Astrocyte of the cerebellum (primary cell): ENCODE measurements around the gene SLCO2A1.
A peak's percentile ranks its signal among the peaks of the same experiment; 100 is the strongest.

ENCODE experiments used
- DNase-seq: peaks from one replicate; pipeline ENCODE4 v3.0.0-alpha.2; 2011; ENCODE audit warnings: low read depth
- H3K4me3 ChIP-seq: 2 replicates; pipeline ENCODE4 v1.5.1; 2011; ENCODE audit warnings: mild to moderate bottlenecking, low read depth, low read length, moderate library complexity
- in situ Hi-C: cut with HindIII; loops from 2 replicates; pipeline ENCODE4 v1.10.0; 2017; ENCODE audit warnings: low sequenced_read_pairs
- TF ChIP-seq, protein P1 (sequence below): IDR thresholded peaks from 2 replicates; pipeline ENCODE4 v1.5.1; 2012; ENCODE audit warnings: low read length, low read depth, moderate library complexity, mild to moderate bottlenecking; ENCODE audit errors: missing control alignments

SLCO2A1 gene

DNA sequence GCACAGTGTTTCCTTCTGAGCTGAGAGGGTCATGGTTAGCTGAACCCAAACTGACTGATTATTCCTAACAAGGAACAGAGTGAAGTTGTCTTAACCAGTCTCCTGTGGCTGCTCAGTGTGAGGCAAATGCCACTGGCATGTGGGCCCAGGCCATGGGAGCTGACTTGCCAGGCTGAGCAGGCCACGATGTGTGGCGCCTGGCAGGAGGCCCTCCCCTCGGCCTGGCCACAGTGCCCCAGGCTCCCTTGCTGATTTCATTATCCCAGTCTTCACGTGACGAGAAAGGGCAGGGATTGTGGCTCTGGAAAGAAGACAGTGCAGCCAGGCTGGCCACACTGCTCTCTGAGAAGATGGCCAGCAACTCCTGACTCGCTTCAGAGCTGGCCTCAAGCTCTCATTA lies 58.8 kb downstream of the SLCO2A1 start:
- in situ Hi-C loops: no loop called here
- no peak overlapping the region for H3K4me3 ChIP-seq
- no peak for DNase-seq
- TF ChIP-seq, protein P1, sequence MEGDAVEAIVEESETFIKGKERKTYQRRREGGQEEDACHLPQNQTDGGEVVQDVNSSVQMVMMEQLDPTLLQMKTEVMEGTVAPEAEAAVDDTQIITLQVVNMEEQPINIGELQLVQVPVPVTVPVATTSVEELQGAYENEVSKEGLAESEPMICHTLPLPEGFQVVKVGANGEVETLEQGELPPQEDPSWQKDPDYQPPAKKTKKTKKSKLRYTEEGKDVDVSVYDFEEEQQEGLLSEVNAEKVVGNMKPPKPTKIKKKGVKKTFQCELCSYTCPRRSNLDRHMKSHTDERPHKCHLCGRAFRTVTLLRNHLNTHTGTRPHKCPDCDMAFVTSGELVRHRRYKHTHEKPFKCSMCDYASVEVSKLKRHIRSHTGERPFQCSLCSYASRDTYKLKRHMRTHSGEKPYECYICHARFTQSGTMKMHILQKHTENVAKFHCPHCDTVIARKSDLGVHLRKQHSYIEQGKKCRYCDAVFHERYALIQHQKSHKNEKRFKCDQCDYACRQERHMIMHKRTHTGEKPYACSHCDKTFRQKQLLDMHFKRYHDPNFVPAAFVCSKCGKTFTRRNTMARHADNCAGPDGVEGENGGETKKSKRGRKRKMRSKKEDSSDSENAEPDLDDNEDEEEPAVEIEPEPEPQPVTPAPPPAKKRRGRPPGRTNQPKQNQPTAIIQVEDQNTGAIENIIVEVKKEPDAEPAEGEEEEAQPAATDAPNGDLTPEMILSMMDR: no peak

DNA sequence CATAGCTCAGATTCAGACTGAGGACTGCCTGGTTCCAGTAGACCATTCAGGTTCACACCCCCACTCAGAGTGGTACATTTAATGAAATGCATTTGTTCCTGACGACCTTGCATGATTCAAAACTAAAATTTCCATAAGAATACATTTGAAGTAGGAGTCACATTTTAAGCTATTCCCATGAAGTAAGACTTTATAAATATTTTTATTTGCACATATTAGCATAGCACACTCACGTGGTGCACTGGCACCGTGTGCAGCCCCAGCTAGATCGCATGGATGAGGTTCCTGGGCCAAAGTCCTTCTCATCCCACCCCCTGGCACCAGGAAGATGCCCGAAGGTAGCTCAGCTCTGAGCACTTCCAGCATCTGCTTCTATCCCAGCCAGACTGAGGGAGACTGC lies 59.4 kb downstream of the SLCO2A1 start:
- in situ Hi-C loops: no loop called here
- TF ChIP-seq, protein P1: no peak
- no peak for DNase-seq
- H3K4me3 ChIP-seq: no peak overlapping the region

DNA sequence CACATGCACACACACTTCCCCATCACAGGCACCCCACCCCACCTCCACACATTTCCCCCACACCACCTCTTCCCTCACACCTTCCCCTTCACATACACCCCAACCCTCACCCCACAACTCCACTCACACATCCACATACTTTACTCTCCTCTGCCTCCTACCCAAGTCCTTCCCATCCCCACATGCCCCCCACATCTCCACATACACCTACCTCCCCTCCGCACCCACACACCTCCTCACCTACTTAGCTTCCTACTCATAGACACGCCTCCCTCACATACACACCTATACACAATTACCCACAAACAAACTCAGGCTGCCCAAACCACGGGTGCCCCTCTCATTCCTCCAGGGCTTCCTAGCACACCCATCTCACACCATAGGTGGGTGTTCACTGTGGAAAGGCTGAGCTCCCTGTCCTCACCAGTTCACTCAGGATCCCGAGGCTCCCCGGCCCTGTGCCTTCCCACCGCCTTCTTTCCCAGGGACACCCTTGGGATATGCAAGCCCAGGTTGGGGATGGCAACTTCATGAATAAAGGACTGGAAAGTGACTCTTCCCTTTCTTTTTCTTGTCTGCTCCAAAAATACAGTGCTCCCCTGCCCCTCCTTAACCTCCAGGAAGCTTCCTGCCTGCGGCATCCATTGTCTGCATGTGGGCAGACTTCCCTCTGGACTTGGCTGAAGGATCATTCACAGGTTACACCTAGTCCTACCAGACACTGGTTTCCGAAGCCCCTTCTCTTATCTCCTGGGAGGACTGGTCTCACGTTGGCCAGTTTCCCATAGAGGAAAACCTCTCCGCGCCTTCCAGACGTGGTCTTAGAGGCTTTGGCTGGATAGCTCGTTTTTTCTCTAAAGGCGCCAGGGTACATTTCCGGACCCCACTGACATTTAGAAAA lies 61.5 kb downstream of the SLCO2A1 start:
- in situ Hi-C loops: loop anchor here (5.0 kb wide), 1 partner anchor 36 kb away; no protein-coding TSS in a partner anchor
- no peak for DNase-seq
- TF ChIP-seq, protein P1: no peak
- H3K4me3 ChIP-seq: no peak overlapping the region

DNA sequence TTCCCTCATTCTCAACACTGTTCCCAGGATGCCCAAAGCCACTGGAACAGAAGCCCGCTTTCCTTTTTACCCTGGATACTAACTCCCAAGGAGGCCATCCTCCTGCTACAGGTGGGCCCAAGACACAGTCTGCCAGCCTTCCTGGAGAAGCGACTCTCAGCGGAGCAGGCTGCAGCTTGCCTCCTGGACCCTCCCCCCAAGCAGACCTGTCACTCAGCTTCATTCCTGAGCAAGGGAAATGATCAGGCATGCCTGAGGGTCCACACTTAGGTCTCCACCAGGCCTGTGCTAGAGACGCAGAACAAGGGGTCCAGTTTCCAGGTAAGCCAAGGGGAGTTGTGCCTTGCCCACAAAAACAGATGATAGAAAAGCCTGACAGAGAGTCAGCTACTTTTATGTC lies 62.8 kb downstream of the SLCO2A1 start:
- in situ Hi-C loops: loop anchor here (5.0 kb wide), 1 partner anchor 35 kb away; no protein-coding TSS in a partner anchor

DNA sequence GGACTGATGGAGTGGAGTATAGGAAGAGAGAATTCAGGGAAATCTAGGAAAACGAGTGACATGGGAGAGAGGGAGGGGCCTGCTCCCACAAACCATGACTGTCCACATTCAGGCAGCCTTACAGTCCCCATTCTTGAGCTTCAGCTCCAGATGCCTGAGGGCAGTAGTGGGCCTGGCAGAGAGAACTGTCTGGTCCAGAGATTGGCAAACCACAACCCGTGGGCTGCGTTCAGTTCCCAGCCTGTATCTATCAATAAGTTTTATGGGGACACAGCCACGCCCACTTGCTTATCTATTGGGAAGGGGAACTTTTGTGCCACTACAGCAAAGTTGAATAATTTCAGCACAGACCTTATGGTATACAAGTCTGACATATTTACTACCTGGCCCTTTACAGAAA lies 63.8 kb downstream of the SLCO2A1 start:
- no peak for DNase-seq
- in situ Hi-C loops: loop anchor here (5.0 kb wide), 1 partner anchor 34 kb away; no protein-coding TSS in a partner anchor
- H3K4me3 ChIP-seq: no peak overlapping the region
- TF ChIP-seq, protein P1: no peak

More for the DNA sequence above, 62.8 kb downstream of the SLCO2A1 start:
- TF ChIP-seq, protein P1: no peak
- no peak overlapping the region for H3K4me3 ChIP-seq
- DNase-seq: no peak

DNA sequence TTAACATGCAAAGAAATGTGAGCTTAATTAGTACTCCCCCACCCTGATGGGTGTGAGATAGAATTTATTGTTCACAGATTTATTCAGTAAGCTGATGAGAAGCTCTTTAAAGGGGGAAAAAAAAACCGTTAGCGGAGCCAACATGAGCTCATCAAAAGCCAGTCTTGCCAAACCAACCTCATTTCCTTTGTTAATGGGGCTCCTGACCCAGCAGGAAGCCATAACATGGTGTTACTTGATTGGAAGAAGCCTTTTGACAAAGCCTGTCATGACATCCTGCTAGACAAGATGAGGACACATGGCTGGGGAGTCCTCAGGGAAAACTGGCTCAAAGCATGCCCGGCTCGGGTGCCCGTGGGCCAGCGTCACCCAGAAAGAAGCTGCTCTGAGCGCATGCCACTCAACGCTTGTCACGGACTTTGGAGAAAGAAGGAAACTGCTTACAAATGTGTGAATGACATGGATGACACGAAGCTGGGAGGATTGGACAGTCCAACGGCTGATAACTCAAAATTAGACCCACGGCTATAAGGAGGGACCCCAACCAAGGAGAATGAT lies 64.6 kb downstream of the SLCO2A1 start:
- TF ChIP-seq, protein P1: no peak
- in situ Hi-C loops: loop anchor here (5.0 kb wide), 1 partner anchor 33 kb away; no protein-coding TSS in a partner anchor
- H3K4me3 ChIP-seq: no peak overlapping the region
- peak; percentile 60 for DNase-seq
